LHCN-M2 (cell line): ENCODE results near the gene EPB41L5. TPM values are rescaled to one million over a fixed set of nuclear protein-coding genes. Genes with fewer than 3 reads are reported as not detected.
"Not testable (repeated sequence)": the region's sequence is repeated elsewhere in the genome, so short reads cannot be mapped to it uniquely, and the experiment has no call there.

Source experiments
- DNase-seq: peaks from one replicate; pipeline ENCODE4 v3.0.0-alpha.2; 2012; ENCODE audit warnings: low read depth
- total RNA-seq: library from RNA; depleted of rRNA; stranded (reverse); fragments of >200 nt; gene quantifications from 2 replicates; pipeline ENCODE4 v1.2.3, GENCODE V29; 2014

The EPB41L5 gene
- total RNA-seq, 1 experiment from 2014 or later: 13.9 TPM

- DNase-seq: no peak
Measured at GRCh38 chr2:120141300-120142069, 128.6 kb downstream of the EPB41L5 start.

- no peak for DNase-seq
Measured at GRCh38 chr2:120142528-120143219, 129.8 kb downstream of the EPB41L5 start.

- no peak for DNase-seq
Measured at GRCh38 chr2:120148229-120148628, 135.4 kb downstream of the EPB41L5 start.

GRCh38 chr2:120148669-120149068, 135.8 kb downstream of the EPB41L5 start:
- DNase-seq: no peak

GRCh38 chr2:120149406-120149805, 136.5 kb downstream of the EPB41L5 start:
- DNase-seq: no peak

GRCh38 chr2:120150040-120150482, 137.2 kb downstream of the EPB41L5 start:
- no peak for DNase-seq

GRCh38 chr2:120155308-120155707, 142.4 kb downstream of the EPB41L5 start:
- DNase-seq: no peak

GRCh38 chr2:120158658-120159057, 145.8 kb downstream of the EPB41L5 start:
- not testable (repeated sequence) for DNase-seq

- peak; percentile 21 for DNase-seq
Measured at GRCh38 chr2:120161190-120161589, 148.3 kb downstream of the EPB41L5 start.

- DNase-seq: no peak
Measured at GRCh38 chr2:120162716-120163115, 149.8 kb downstream of the EPB41L5 start.

GRCh38 chr2:120167272-120167671, 154.4 kb downstream of the EPB41L5 start:
- DNase-seq: no peak

- no peak for DNase-seq
Measured at GRCh38 chr2:120169020-120169419, 156.1 kb downstream of the EPB41L5 start.

GRCh38 chr2:120174963-120175581, 162.2 kb downstream of the EPB41L5 start:
- DNase-seq: peak; percentile 59

GRCh38 chr2:120176526-120176925, 163.6 kb downstream of the EPB41L5 start:
- no peak for DNase-seq

GRCh38 chr2:120177001-120177621, 164.2 kb downstream of the EPB41L5 start:
- no peak for DNase-seq

- DNase-seq: no peak
Measured at GRCh38 chr2:120177973-120178372, 165.1 kb downstream of the EPB41L5 start.

- no peak for DNase-seq
Measured at GRCh38 chr2:120179396-120179795, 166.5 kb downstream of the EPB41L5 start.

- DNase-seq: peak; percentile 6
Measured at GRCh38 chr2:120180066-120180465, 167.2 kb downstream of the EPB41L5 start.

GRCh38 chr2:120182019-120182560, 169.2 kb downstream of the EPB41L5 start:
- no peak for DNase-seq

GRCh38 chr2:120189189-120189588, 176.3 kb downstream of the EPB41L5 start:
- no peak for DNase-seq

- DNase-seq: no peak
Measured at GRCh38 chr2:120192280-120192679, 179.4 kb downstream of the EPB41L5 start.

GRCh38 chr2:120195553-120195952, 182.7 kb downstream of the EPB41L5 start:
- DNase-seq: no peak
